Lower lobe of right lung (tissue), 2 donors: ENCODE results near the gene COL9A3. TPM values are rescaled to one million over a fixed set of nuclear protein-coding genes. Genes with fewer than 3 reads are reported as not detected.
A peak's percentile ranks its signal among the peaks of the same experiment; 100 is the strongest.

Experiments
- ATAC-seq, 2 donors: fragments of 200-7000 bp; cut with Tn5 transposase; one replicate each; pipeline ENCODE4 v1.9.1; 2020 to 2022; ENCODE audit warnings: mild to moderate bottlenecking in 2 of 2, moderate library complexity in 2 of 2
- DNase-seq: peaks from one replicate; pipeline ENCODE4 v3.0.0-alpha.2; 2020
- H3K27ac ChIP-seq: fragments of 200-600 bp; one replicate; pipeline ENCODE4 v1.8.0; 2022
- H3K27me3 ChIP-seq: fragments of 200-600 bp; one replicate; pipeline ENCODE4 v1.8.0; 2022; ENCODE audit warnings: low read depth
- H3K36me3 ChIP-seq: fragments of 200-600 bp; one replicate; pipeline ENCODE4 v1.8.0; 2022; ENCODE audit warnings: mild to moderate bottlenecking
- H3K4me1 ChIP-seq: fragments of 200-600 bp; one replicate; pipeline ENCODE4 v1.8.0; 2022
- H3K4me3 ChIP-seq: fragments of 200-600 bp; one replicate; pipeline ENCODE4 v1.8.0; 2022; ENCODE audit warnings: mild to moderate bottlenecking
- H3K9me3 ChIP-seq: fragments of 200-600 bp; one replicate; pipeline ENCODE4 v1.8.0; 2022
- intact Hi-C: fragments of 100-400 bp; cut with DNase I; formaldehyde crosslinking; loops from one replicate; pipeline ENCODE4 v1.11.0; 2022
- total RNA-seq: library from RNA; stranded (reverse); fragmentation: NEBNext Ultra II Directional; extraction: Animal tissue kit (Norgen Biotek cat#: 25700); gene quantifications from one replicate; pipeline ENCODE4 v1.2.1, GENCODE V29; 2021
- TF ChIP-seq, protein P1 (sequence below): fragments of 200-600 bp; IDR thresholded peaks from one replicate; pipeline ENCODE4 v1.8.0; 2022; ENCODE audit warnings: antibody characterized with exemption, mild to moderate bottlenecking
- donor health status: DM: no; HTN: yes; CAD: no; lungs with severe emphysema.

Gene COL9A3
- total RNA-seq, 1 donor from 2014 or later: 0.89 TPM

DNA sequence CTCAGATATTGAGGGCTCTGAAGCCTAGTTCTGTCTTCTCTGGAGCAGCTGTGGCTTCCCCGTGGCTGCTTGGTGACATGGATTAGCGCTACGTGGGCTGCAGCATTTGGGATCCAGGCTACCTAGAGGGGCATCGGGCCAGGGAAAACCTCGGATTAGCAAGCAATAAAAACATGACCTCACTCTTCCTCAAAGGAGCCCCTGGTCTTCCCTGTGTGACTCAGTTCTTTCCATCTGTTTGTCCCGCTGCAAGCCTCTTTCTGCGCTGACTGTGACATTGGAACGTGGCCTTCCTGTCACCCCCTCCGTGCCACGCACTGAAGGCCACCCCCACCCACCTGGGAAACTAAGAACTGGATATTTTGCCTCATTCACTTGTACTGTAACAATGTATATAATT lies 17.0 kb upstream of the COL9A3 start:
- DNase-seq (no peak), ATAC-seq (no peak)
- H3K36me3 ChIP-seq: peaks cover 36% of the 10 kb centered on the region
- no peaks in the 10 kb centered on the region for H3K9me3 ChIP-seq
- peaks cover 17% of the 10 kb centered on the region for H3K4me1 ChIP-seq
- TF ChIP-seq, protein P1, sequence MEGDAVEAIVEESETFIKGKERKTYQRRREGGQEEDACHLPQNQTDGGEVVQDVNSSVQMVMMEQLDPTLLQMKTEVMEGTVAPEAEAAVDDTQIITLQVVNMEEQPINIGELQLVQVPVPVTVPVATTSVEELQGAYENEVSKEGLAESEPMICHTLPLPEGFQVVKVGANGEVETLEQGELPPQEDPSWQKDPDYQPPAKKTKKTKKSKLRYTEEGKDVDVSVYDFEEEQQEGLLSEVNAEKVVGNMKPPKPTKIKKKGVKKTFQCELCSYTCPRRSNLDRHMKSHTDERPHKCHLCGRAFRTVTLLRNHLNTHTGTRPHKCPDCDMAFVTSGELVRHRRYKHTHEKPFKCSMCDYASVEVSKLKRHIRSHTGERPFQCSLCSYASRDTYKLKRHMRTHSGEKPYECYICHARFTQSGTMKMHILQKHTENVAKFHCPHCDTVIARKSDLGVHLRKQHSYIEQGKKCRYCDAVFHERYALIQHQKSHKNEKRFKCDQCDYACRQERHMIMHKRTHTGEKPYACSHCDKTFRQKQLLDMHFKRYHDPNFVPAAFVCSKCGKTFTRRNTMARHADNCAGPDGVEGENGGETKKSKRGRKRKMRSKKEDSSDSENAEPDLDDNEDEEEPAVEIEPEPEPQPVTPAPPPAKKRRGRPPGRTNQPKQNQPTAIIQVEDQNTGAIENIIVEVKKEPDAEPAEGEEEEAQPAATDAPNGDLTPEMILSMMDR: no peak
- intact Hi-C loops: no loop called here
- H3K27ac ChIP-seq: no peak overlapping the region
- no peaks in the 10 kb centered on the region for H3K27me3 ChIP-seq
- H3K4me3 ChIP-seq: no peak overlapping the region

GRCh38 chr20:62800314-62801259 lies 16.3 kb upstream of the COL9A3 start:
- DNase-seq (no peak), ATAC-seq (no peak)
- intact Hi-C loops: no loop called here
- Histone ChIP-seq H3K27me3 (no peaks in the 10 kb centered on the region), H3K4me3 (no peak overlapping the region), H3K9me3 (no peaks in the 10 kb centered on the region), H3K27ac (no peak overlapping the region), H3K36me3 (peaks cover 36% of the 10 kb centered on the region), H3K4me1 (peaks cover 17% of the 10 kb centered on the region)
- TF ChIP-seq, protein P1: no peak

- ATAC-seq: no peak
- H3K27ac ChIP-seq: no peak overlapping the region
Measured at GRCh38 chr20:62801284-62802010, 15.4 kb upstream of the COL9A3 start.

GRCh38 chr20:62802026-62802712 lies 14.7 kb upstream of the COL9A3 start:
- H3K36me3 ChIP-seq: peaks cover 36% of the 10 kb centered on the region
- intact Hi-C loops: no loop called here
- no peak for ATAC-seq
- TF ChIP-seq, protein P1: no peak
- peaks cover 30% of the 10 kb centered on the region for H3K4me1 ChIP-seq
- no peaks in the 10 kb centered on the region for H3K9me3 ChIP-seq
- no peak overlapping the region for H3K27ac ChIP-seq
- DNase-seq: no peak
- no peak overlapping the region for H3K4me3 ChIP-seq
- H3K27me3 ChIP-seq: no peaks in the 10 kb centered on the region

More at GRCh38 chr20:62801284-62802010, 15.4 kb upstream of the COL9A3 start:
- TF ChIP-seq, protein P1: no peak
- intact Hi-C loops: no loop called here
- Histone ChIP-seq H3K4me1 (peaks cover 25% of the 10 kb centered on the region), H3K4me3 (no peak overlapping the region), H3K27me3 (no peaks in the 10 kb centered on the region), H3K36me3 (peaks cover 36% of the 10 kb centered on the region), H3K9me3 (no peaks in the 10 kb centered on the region)
- DNase-seq: no peak

- ATAC-seq (peak in 1 of 2 donors; percentile 14), DNase-seq (no peak)
- Histone ChIP-seq H3K4me1 (peaks cover 31% of the 10 kb centered on the region), H3K9me3 (no peaks in the 10 kb centered on the region), H3K4me3 (peak overlapping the region; percentile 96), H3K36me3 (peaks cover 42% of the 10 kb centered on the region), H3K27ac (peak overlapping the region; percentile 90), H3K27me3 (no peaks in the 10 kb centered on the region)
- TF ChIP-seq, protein P1: no peak
- intact Hi-C loops: no loop called here
Measured at GRCh38 chr20:62804021-62804626, 12.7 kb upstream of the COL9A3 start.
